HL-60 (cell line): Measurements from ENCODE around the gene VAMP2.

Experiments
- POLR2AphosphoS5 ChIP-seq: IDR thresholded peaks from 2 replicates; pipeline ENCODE4 v1.6.1; 2012; ENCODE audit warnings: low read depth
- TF ChIP-seq, protein P1 (sequence below): IDR thresholded peaks from one replicate; pipeline ENCODE4 v1.5.1; 2011; ENCODE audit warnings: low read length, control low read depth, inconsistent platforms; ENCODE audit not compliant: insufficient read depth

DNA sequence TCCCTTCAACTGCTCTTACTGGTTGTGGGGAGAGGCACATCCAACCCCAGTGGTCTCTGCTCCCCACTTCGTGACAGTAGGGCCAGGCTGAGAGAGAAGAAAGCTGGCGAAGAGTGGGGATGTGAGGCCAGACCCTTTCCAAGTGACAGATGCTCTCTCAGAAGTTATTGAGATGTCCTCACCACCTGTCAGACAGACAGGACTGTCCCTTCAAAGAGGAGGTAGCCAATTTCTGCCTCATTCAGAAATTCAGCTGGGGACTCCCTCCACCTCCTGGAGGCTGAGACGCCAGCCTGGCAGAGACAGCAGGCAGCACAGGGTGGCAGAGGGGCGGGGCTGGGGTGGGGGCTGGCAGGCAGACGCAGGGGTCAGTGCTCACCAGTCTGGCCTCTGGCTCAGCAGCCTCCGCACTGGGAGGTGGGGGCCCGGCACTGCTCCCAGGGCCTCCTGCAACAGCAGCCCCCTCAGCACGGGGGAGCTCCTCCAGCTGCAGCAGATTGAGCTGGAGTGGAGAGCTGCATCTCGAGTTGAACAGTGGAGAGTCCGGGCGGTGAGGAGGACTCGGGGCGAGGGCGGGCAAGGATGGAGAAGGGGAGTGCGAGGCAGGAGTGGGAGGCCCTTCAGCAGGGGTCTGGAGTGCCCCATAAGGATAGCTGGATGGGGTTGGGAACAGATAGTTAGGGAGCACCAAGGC is 19.7 kb downstream of the VAMP2 start:
- TF ChIP-seq, protein P1, sequence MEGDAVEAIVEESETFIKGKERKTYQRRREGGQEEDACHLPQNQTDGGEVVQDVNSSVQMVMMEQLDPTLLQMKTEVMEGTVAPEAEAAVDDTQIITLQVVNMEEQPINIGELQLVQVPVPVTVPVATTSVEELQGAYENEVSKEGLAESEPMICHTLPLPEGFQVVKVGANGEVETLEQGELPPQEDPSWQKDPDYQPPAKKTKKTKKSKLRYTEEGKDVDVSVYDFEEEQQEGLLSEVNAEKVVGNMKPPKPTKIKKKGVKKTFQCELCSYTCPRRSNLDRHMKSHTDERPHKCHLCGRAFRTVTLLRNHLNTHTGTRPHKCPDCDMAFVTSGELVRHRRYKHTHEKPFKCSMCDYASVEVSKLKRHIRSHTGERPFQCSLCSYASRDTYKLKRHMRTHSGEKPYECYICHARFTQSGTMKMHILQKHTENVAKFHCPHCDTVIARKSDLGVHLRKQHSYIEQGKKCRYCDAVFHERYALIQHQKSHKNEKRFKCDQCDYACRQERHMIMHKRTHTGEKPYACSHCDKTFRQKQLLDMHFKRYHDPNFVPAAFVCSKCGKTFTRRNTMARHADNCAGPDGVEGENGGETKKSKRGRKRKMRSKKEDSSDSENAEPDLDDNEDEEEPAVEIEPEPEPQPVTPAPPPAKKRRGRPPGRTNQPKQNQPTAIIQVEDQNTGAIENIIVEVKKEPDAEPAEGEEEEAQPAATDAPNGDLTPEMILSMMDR, result no peak
- TF ChIP-seq POLR2AphosphoS5, result no peak
